H9 (cell line): ENCODE measurements around the gene ZNF770. TPM values are rescaled to one million over a fixed set of nuclear protein-coding genes. Genes with fewer than 3 reads are reported as not detected.

Experiments
- DNase-seq: peaks from one replicate; pipeline ENCODE4 v3.0.0-alpha.2; 2017
- H2AFZ ChIP-seq: one replicate; pipeline ENCODE4 v1.6.1; 2013; ENCODE audit warnings: mild to moderate bottlenecking, low read length, control low read depth, moderate library complexity
- H2AK5ac ChIP-seq: 2 replicates; pipeline ENCODE4 v1.6.1; 2013; ENCODE audit warnings: low read length, control low read depth, mixed read lengths; ENCODE audit not compliant: insufficient read length
- H2BK120ac ChIP-seq: one replicate; pipeline ENCODE4 v1.6.1; 2013; ENCODE audit warnings: low read depth, mild to moderate bottlenecking, low read length, control low read depth, inconsistent platforms; ENCODE audit not compliant: poor library complexity, severe bottlenecking
- H2BK12ac ChIP-seq: 2 replicates; pipeline ENCODE4 v1.6.1; 2013; ENCODE audit warnings: low read length, control low read depth, mixed read lengths, low read depth; ENCODE audit not compliant: insufficient read length
- H2BK15ac ChIP-seq: 2 replicates; pipeline ENCODE4 v1.6.1; 2013; ENCODE audit warnings: low read depth, low read length, control low read depth
- H2BK20ac ChIP-seq: one replicate; pipeline ENCODE4 v1.6.1; 2013; ENCODE audit warnings: low read depth, mild to moderate bottlenecking, low read length, control low read depth, inconsistent platforms; ENCODE audit not compliant: poor library complexity, severe bottlenecking
- H2BK5ac ChIP-seq: 2 replicates; pipeline ENCODE4 v1.6.1; 2013; ENCODE audit warnings: low read length, control low read depth, mixed read lengths; ENCODE audit not compliant: insufficient read length
- H3K14ac ChIP-seq: 2 replicates; pipeline ENCODE4 v1.6.1; 2013; ENCODE audit warnings: low read length, control low read depth; ENCODE audit not compliant: insufficient read depth
- H3K18ac ChIP-seq: 2 replicates; pipeline ENCODE4 v1.6.1; 2013; ENCODE audit warnings: low read depth, mild to moderate bottlenecking, mixed read lengths, low read length, control low read depth; ENCODE audit not compliant: insufficient read length
- H3K23ac ChIP-seq: 2 replicates; pipeline ENCODE4 v1.6.1; 2013; ENCODE audit warnings: low read length, control low read depth, mixed read lengths, low read depth; ENCODE audit not compliant: insufficient read length
- H3K23me2 ChIP-seq: 2 replicates; pipeline ENCODE4 v1.6.1; 2013; ENCODE audit warnings: low read depth, mild to moderate bottlenecking, mixed read lengths, low read length, control low read depth; ENCODE audit not compliant: insufficient read length, poor library complexity, severe bottlenecking
- H3K27ac ChIP-seq: 2 replicates; pipeline ENCODE4 v1.5.1; 2013; ENCODE audit warnings: low read length, control low read depth, mixed read lengths, low read depth; ENCODE audit not compliant: insufficient read length
- H3K27me3 ChIP-seq: 2 replicates; pipeline ENCODE4 v1.6.1; 2013; ENCODE audit warnings: low read length, control low read depth, inconsistent platforms; ENCODE audit not compliant: insufficient read depth
- H3K4ac ChIP-seq: 2 replicates; pipeline ENCODE4 v1.6.1; 2013; ENCODE audit warnings: low read depth, mild to moderate bottlenecking, control low read depth, inconsistent platforms, low read length, moderate library complexity
- H3K4me1 ChIP-seq: 2 replicates; pipeline ENCODE4 v1.6.1; 2013; ENCODE audit warnings: low read length, control low read depth, inconsistent platforms; ENCODE audit not compliant: insufficient read depth
- H3K4me2 ChIP-seq: 2 replicates; pipeline ENCODE4 v1.6.1; 2013; ENCODE audit warnings: low read length, control low read depth, mixed read lengths; ENCODE audit not compliant: insufficient read length, insufficient read depth
- H3K56ac ChIP-seq: 2 replicates; pipeline ENCODE4 v1.6.1; 2013; ENCODE audit warnings: low read depth, mild to moderate bottlenecking, mixed read lengths, low read length, control low read depth; ENCODE audit not compliant: insufficient read length
- H3K79me1 ChIP-seq: 2 replicates; pipeline ENCODE4 v1.6.1; 2013; ENCODE audit warnings: low read depth, mild to moderate bottlenecking, moderate library complexity, low read length, control low read depth, inconsistent platforms; ENCODE audit not compliant: insufficient read depth, poor library complexity, severe bottlenecking
- H3K79me2 ChIP-seq: 2 replicates; pipeline ENCODE4 v1.6.1; 2013; ENCODE audit warnings: low read length, control low read depth, inconsistent platforms; ENCODE audit not compliant: insufficient read depth
- H3K9ac ChIP-seq: 2 replicates; pipeline ENCODE4 v1.6.1; 2013; ENCODE audit warnings: low read length, control low read depth, mixed read lengths; ENCODE audit not compliant: insufficient read length; ENCODE audit errors: extremely low read depth
- H3K9me3 ChIP-seq: one replicate; pipeline ENCODE4 v1.6.1; 2013; ENCODE audit warnings: low read depth, low read length, inconsistent platforms; ENCODE audit not compliant: control insufficient read depth
- H3T11ph ChIP-seq: one replicate; pipeline ENCODE4 v1.6.1; 2013; ENCODE audit warnings: mild to moderate bottlenecking, low read length, control low read depth, inconsistent platforms
- H4K20me1 ChIP-seq: one replicate; pipeline ENCODE4 v1.6.1; 2013; ENCODE audit not compliant: control insufficient read depth, insufficient read length, insufficient read depth
- H4K5ac ChIP-seq: 2 replicates; pipeline ENCODE4 v1.6.1; 2013; ENCODE audit warnings: low read depth, mild to moderate bottlenecking, mixed read lengths, low read length, control low read depth; ENCODE audit not compliant: insufficient read length
- H4K8ac ChIP-seq: replicated peaks from 2 replicates; pipeline ENCODE4 v1.6.1; 2013; ENCODE audit warnings: low read length, control low read depth, mixed read lengths, low read depth; ENCODE audit not compliant: insufficient read length
- H4K91ac ChIP-seq: 2 replicates; pipeline ENCODE4 v1.6.1; 2013; ENCODE audit warnings: low read depth, mild to moderate bottlenecking, moderate library complexity, mixed read lengths, low read length, control low read depth; ENCODE audit not compliant: insufficient read length
- H3K27ac Mint-ChIP-seq, 3 experiments: 2 replicates in 2 of 3; 3 replicates in 1 of 3; pipeline ENCODE4 v1.8.0; 2020 to 2021; ENCODE audit warnings: mixed read lengths in 3 of 3, mild to moderate bottlenecking in 1 of 3, moderate library complexity in 1 of 3
- H3K27me3 Mint-ChIP-seq: 2 replicates; pipeline ENCODE4 v1.8.0; 2021; ENCODE audit warnings: low read depth, mild to moderate bottlenecking, moderate library complexity, mixed read lengths
- H3K36me3 Mint-ChIP-seq, 3 experiments: 2 replicates in 2 of 3; 3 replicates in 1 of 3; pipeline ENCODE4 v1.8.0; 2020 to 2021; ENCODE audit warnings: low read depth in 3 of 3, mixed read lengths in 3 of 3; ENCODE audit not compliant: insufficient read depth in 1 of 3
- H3K4me1 Mint-ChIP-seq, 2 experiments: 2 replicates each; pipeline ENCODE4 v1.8.0; 2020; ENCODE audit warnings: mixed read lengths in 2 of 2
- H3K4me3 Mint-ChIP-seq, 2 experiments: 2 replicates in 1 of 2; 3 replicates in 1 of 2; pipeline ENCODE4 v1.8.0; 2020 to 2021; ENCODE audit warnings: mild to moderate bottlenecking in 2 of 2, mixed read lengths in 2 of 2, moderate library complexity in 1 of 2
- H3K9me3 Mint-ChIP-seq, 2 experiments: 2 replicates in 1 of 2; 3 replicates in 1 of 2; pipeline ENCODE4 v1.8.0; 2020; ENCODE audit warnings: mild to moderate bottlenecking in 2 of 2, mixed read lengths in 2 of 2, moderate library complexity in 1 of 2
- WGBS: extraction: QIAGEN DNeasy Blood & Tissue Kit; methylation state at CpG from one replicate; pipeline ENCODE4 v1.1.7; 2013; ENCODE audit warnings: missing lambda C conversion rate, low lambda C conversion rate, mixed read lengths; ENCODE audit not compliant: insufficient read length; ENCODE audit errors: extremely low coverage; 5-methylcytosine and 5-hydroxymethylcytosine counted together
- total RNA-seq: library from RNA; stranded (reverse); gene quantifications from 2 replicates; pipeline ENCODE4 v1.2.1, GENCODE V29; 2021
- TF ChIP-seq, protein P1 (sequence below): fragments of 200-600 bp; sonication (generic); conservative IDR thresholded peaks from 3 replicates; pipeline ENCODE4 v1.8.0; 2021; ENCODE audit warnings: antibody characterized with exemption, mild to moderate bottlenecking

ZNF770 gene
- total RNA-seq, 1 experiment from 2014 or later = 111 TPM

DNA sequence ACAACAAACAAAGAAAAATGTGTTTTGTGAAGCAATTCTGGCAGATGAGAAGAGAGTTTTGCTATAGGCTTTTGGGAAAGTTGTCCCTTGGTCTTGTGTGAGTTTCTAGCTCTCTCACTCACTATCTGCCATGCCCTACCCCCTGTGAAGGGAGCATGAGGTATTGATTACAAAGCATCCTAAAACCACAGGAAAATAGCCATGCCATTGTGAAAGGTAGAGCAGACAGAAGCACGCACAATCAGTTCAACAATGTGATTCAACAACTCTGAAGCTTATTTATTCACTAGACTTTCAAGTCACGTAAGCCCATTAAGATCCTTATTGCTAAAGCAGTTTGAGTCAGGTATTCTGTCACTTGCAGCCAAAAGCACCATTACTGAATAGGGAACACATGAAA, 12.0 kb downstream of the ZNF770 start:
- H3K27ac Mint-ChIP-seq = peak overlapping the region in 1 of 3 experiments; percentile 48; a peak in 2 of 7 replicates
- Histone ChIP-seq H3K9ac (no peak overlapping the region), H3K4ac (no peak overlapping the region), H2BK12ac (no peak overlapping the region), H3K27ac (no peak overlapping the region), H3K79me1 (no peaks in the 10 kb centered on the region), H3K27me3 (no peaks in the 10 kb centered on the region), H4K8ac (no peak overlapping the region), H3K23me2 (no peaks in the 10 kb centered on the region), H2AK5ac (no peak overlapping the region), H2BK15ac (no peak overlapping the region), H3T11ph (no peak overlapping the region), H3K56ac (no peak overlapping the region), H3K23ac (no peak overlapping the region), H2BK120ac (no peak overlapping the region), H3K4me1 (no peaks in the 10 kb centered on the region), H3K18ac (no peak overlapping the region), H4K5ac (no peak overlapping the region), H3K4me2 (no peak overlapping the region), H2BK20ac (no peak overlapping the region), H3K14ac (no peak overlapping the region), H2BK5ac (no peak overlapping the region), H3K9me3 (no peaks in the 10 kb centered on the region), H2AFZ (no peak overlapping the region), H4K91ac (no peak overlapping the region), H3K79me2 (no peaks in the 10 kb centered on the region), H4K20me1 (no peaks in the 10 kb centered on the region)
- no peaks in the 10 kb centered on the region for H3K9me3 Mint-ChIP-seq
- WGBS = no CpG with 5 or more reads among the region's 2 CpGs
- no peaks in the 10 kb centered on the region for H3K27me3 Mint-ChIP-seq
- DNase-seq = no peak
- no peak overlapping the region for H3K4me3 Mint-ChIP-seq
- peaks cover 13 to 22% of the 10 kb centered on the region in 2 experiments for H3K4me1 Mint-ChIP-seq
- peaks cover 4 to 17% (median 13%) of the 10 kb centered on the region in 3 experiments; a peak in 6 of 7 replicates for H3K36me3 Mint-ChIP-seq
- TF ChIP-seq, protein P1, sequence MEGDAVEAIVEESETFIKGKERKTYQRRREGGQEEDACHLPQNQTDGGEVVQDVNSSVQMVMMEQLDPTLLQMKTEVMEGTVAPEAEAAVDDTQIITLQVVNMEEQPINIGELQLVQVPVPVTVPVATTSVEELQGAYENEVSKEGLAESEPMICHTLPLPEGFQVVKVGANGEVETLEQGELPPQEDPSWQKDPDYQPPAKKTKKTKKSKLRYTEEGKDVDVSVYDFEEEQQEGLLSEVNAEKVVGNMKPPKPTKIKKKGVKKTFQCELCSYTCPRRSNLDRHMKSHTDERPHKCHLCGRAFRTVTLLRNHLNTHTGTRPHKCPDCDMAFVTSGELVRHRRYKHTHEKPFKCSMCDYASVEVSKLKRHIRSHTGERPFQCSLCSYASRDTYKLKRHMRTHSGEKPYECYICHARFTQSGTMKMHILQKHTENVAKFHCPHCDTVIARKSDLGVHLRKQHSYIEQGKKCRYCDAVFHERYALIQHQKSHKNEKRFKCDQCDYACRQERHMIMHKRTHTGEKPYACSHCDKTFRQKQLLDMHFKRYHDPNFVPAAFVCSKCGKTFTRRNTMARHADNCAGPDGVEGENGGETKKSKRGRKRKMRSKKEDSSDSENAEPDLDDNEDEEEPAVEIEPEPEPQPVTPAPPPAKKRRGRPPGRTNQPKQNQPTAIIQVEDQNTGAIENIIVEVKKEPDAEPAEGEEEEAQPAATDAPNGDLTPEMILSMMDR = no peak
